Measurements from ENCODE around the gene KIF16B. TPM values are rescaled to one million over a fixed set of nuclear protein-coding genes. Genes with fewer than 3 reads are reported as not detected.

The KIF16B gene
- total RNA-seq, 4 donors from 2014 or later = 70.5 to 169 (median 80.2) TPM

GRCh38 chr20:16270314-16270931 lies 302.8 kb downstream of the KIF16B start:
- H3K4me3 ChIP-seq = no peak overlapping the region
- TF ChIP-seq POLR2A (IDR thresholded peaks at IDR 0.05) = no peak
- TF ChIP-seq CTCF (IDR thresholded peaks at IDR 0.05) = no peak
- H3K36me3 ChIP-seq = peaks cover 0 to 5% (median 0%) of the 10 kb centered on the region in 3 donors
- H3K4me1 ChIP-seq = no peaks in the 10 kb centered on the region
- no peak overlapping the region for H3K27ac ChIP-seq
- no peak for DNase-seq
- H3K9me3 ChIP-seq = peaks cover 0 to 2% (median 0%) of the 10 kb centered on the region in 4 donors
- H3K27me3 ChIP-seq = no peaks in the 10 kb centered on the region

DNA sequence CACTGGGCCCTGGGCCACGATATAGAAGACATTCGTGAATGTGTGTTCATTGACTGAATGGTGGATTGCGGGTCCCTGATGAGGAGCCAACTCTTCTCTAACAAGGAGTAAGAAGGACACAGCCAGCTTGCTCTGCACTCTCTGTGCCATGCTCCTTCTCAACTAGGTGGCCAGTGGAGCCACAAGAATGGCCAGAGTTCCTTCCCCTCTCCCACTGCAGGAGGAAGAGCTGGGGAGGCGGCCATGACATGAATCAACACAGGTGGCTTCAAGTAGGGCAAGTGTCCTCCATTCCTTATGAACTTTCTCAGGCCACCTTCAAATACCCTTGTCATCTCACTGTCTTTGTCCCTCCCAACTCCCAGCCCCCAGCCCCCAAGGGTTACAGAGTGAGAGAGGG lies 305.7 kb downstream of the KIF16B start:
- Histone ChIP-seq H3K36me3 (no peaks in the 10 kb centered on the region), H3K27ac (no peak overlapping the region), H3K4me3 (no peak overlapping the region), H3K4me1 (no peaks in the 10 kb centered on the region), H3K27me3 (no peaks in the 10 kb centered on the region), H3K9me3 (peaks cover 0 to 6% (median 0%) of the 10 kb centered on the region in 4 donors)
- DNase-seq = no peak
- TF ChIP-seq CTCF (IDR thresholded peaks at IDR 0.05) (no peak), POLR2A (IDR thresholded peaks at IDR 0.05) (no peak)

DNA sequence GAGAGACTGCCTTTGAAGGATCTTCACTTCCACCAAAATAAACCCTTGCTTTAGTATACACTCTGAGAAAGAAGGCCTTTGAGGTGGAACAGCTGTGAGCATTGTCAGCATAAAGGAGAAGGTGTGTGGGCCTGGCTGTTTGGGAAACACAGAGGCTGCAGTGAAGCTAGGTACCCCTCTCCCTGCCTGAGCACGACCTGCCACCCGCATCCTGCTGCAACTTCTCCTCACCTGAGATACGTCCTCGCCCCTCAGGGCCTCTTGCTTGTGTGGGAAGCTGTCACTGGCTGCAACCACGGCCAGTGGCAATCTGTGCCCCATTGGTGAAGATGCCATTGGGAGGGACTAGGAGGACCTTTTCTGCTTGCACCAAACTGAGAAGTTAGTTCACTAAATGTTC lies 307.9 kb downstream of the KIF16B start:
- DNase-seq = no peak
- Histone ChIP-seq H3K4me1 (no peaks in the 10 kb centered on the region), H3K36me3 (no peaks in the 10 kb centered on the region), H3K4me3 (no peak overlapping the region), H3K9me3 (peaks cover 0 to 6% (median 0%) of the 10 kb centered on the region in 4 donors), H3K27ac (no peak overlapping the region), H3K27me3 (no peaks in the 10 kb centered on the region)
- TF ChIP-seq CTCF (IDR thresholded peaks at IDR 0.05) = no peak
- no peak for TF ChIP-seq POLR2A (IDR thresholded peaks at IDR 0.05)

DNA sequence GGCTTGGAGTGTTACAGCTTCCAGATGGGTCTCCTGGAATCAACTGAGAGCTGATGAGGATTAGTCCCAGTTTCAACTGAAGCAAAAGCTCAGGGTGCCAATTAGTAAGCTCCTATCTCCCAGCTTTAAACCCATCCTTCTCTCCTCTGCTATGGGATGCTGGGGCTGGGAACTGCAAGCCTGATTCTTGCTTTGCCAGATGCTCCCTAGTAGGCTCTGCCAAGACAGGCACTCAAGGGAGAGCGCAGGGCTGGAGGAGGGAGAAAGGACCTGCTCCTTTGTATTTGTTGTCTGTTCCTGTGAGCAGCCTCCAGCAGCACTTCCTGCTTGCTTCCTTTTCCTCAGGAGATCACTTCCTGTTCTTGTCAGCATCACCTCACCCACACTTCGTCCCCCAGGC lies 309.7 kb downstream of the KIF16B start:
- H3K27me3 ChIP-seq = no peaks in the 10 kb centered on the region
- no peak overlapping the region for H3K4me3 ChIP-seq
- no peaks in the 10 kb centered on the region for H3K36me3 ChIP-seq
- H3K4me1 ChIP-seq = no peaks in the 10 kb centered on the region
- no peak overlapping the region for H3K27ac ChIP-seq
- peaks cover 0 to 6% (median 0%) of the 10 kb centered on the region in 4 donors for H3K9me3 ChIP-seq
- no peak for TF ChIP-seq CTCF (IDR thresholded peaks at IDR 0.05)
- TF ChIP-seq POLR2A (IDR thresholded peaks at IDR 0.05) = no peak
- no peak for DNase-seq

DNA sequence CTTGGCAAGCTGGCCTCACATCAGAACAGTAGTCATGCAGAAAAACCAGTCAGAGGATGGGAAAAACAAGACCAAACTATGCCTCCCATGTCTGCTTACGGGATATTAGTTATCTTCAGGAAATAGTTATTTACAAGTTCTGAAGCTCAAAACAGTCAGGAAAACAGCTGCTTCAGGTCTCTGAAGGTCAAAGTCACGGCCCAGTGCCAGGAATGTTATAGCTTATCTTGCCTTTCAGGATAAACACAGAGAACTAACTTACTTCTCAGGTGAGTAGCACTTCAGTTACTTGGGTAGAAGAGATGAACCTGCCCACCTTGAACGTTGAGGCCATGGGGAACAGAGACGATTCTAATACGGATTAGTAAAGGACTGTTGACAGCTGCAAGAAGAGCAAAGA lies 310.7 kb downstream of the KIF16B start:
- H3K27ac ChIP-seq = no peak overlapping the region
- no peak for DNase-seq
- no peaks in the 10 kb centered on the region for H3K36me3 ChIP-seq
- TF ChIP-seq POLR2A (IDR thresholded peaks at IDR 0.05) (no peak), CTCF (IDR thresholded peaks at IDR 0.05) (no peak)
- no peaks in the 10 kb centered on the region for H3K4me1 ChIP-seq
- no peaks in the 10 kb centered on the region for H3K27me3 ChIP-seq
- peaks cover 0 to 6% (median 0%) of the 10 kb centered on the region in 4 donors for H3K9me3 ChIP-seq
- no peak overlapping the region for H3K4me3 ChIP-seq
